Cerebellar nuclear complex (tissue), 1 donor: ENCODE data around the gene ZFY.

ENCODE experiments used
- DNase-seq, 2 experiments: peaks; one replicate each; lab custom pipeline; 2025; lab: John Stamatoyannopoulos, UW

ZFY gene

DNA sequence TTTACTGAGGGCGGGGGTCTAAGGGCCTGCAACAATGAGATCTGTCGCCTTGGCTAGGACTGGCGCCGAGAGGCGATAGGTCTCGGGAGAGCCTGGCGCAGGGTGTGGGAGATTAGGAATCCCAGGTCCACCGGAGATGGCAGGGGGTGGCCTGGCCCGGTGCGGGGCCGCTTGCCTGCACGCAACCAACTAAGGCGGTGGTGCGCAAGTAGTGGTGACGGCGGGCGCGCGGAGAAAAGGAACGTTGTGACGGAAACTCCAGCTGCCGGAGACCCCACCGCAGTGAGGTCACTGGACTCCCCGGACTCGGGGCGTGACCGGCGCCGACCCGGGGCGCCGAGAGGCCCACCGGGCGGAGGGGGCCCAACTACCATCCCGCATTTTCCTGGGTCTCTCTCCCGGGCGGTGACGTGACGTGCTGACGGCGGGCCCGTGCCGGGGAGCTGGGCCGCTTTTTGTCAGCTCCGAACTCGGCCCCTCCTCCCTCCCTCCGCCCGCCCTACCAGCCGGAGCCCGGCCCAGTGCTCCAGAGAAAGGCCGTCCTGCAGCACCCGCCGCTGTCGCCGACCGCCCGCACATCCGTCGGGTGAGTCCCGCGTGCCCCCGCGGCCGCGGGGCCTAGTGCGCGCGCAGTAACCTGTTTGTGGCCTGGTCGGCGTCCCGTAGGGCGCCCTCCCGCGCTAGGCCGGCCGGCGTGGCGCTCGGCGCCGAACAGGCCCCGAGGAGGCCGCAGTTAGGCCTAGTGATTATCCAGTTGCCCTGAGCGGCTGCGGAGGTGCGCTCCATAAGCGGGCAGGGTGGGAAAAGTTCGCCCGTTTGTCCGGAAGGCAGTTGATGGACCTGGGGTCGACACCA is at the start of gene ZFY:
Gene ZFY, plus strand, starts transcription at position 521 of the 855 bp plus-strand sequence. CDS start 18,556 bp downstream, outside the sequence.
- DNase-seq = no peak

- DNase-seq = no peak
Observed at GRCh38 chrY:2885880-2886279, 49.3 kb upstream of the ZFY start.

DNA sequence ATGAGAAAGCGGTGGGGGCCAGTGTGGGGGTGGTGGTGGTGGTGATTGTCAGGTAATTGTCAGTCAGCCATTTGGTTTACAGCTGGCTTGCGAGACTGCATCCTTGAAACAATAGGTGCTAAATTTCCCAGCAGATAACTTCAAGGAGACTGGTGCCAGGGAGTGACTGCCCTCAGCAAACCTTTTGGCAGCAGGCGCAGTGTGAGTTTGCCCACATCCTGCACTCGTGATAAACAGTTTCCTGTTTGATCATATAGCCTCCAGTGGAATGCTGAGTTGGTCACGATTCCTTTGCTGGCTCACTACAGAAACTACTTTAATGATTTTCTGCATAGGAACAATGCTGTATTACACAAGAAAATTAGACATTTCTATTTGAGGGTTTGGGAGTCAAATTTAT is 47.8 kb upstream of the ZFY start:
- no peak for DNase-seq

- no peak for DNase-seq
Observed at GRCh38 chrY:2887955-2888354, 47.2 kb upstream of the ZFY start.

- DNase-seq = no peak
Observed at GRCh38 chrY:2893471-2893870, 41.7 kb upstream of the ZFY start.

DNA sequence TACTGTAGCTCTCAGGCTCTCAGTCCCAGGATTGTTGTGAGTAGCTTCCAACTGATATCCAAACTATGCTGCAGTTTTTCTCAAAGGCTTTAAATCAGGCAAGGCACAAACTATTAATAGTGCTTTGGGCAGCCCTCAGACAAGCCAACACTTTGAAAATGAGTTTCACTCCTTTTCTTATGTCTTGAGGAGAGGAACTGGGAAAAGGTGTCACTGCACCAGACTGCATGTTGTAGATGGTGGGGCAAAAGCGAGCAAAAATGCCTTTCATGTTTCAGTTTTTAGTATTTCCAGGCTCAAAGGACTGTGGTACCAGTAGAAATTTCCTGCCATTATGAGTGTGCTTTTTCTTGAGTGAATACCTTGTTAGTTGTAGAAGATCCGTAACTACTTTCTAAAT is 39.1 kb upstream of the ZFY start:
- no peak for DNase-seq

GRCh38 chrY:2907356-2907755 is 27.8 kb upstream of the ZFY start:
- DNase-seq = no peak

- DNase-seq = no peak
Observed at GRCh38 chrY:2913066-2913815, 21.9 kb upstream of the ZFY start.

GRCh38 chrY:2934078-2934477 is 1.1 kb upstream of the ZFY start:
- no peak for DNase-seq

DNA sequence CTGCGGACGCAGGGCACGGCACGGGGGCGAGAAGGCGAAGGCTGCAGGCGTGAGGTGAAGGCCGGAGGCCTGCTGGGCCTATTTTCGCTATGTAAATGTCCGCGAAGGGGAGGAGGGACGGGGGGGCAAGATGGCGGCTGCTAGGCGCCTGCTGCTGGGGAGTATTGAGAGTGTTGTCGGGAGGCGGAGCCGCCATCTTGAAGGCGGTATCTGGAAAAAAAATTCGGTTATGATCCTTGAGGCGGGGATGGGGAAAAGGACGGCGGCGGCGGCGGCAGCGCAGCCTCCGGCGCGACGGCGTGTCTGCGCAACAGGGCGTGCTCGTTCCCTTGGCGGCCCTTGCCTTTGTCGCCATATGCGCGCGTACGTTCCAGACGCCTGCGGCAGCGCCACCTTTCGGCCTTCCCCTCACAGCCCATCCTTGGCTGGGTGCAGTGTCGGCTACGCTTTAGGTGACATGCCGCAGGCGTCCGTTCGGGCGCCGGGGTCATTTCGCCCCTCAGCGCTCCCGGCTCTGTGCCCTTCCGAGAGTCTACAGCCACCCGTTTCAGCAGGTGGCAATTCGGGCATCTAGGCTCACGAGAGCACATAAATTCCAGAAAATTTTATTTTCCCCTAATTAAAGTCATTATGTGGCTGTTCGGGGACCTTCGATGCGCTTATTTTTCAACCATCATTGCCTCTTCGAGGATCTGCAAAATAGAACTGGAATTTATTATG is 695 bp downstream of the ZFY start:
- no peak for DNase-seq

DNA sequence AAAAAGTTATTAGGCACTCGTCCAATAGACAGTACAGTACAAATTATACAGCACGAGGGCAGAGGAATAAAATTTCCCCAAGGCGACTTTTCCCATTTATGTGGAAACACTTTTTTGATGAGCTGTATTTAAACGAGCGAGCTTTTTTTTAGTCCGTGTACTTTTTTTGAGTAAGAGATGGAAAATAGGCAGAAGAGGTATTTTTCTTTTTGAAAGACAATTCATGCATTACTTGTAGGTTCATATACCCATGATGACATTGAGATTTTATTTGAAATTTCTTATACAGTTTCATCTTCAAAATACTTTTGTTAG is 1.2 kb downstream of the ZFY start:
- DNase-seq = no peak

DNA sequence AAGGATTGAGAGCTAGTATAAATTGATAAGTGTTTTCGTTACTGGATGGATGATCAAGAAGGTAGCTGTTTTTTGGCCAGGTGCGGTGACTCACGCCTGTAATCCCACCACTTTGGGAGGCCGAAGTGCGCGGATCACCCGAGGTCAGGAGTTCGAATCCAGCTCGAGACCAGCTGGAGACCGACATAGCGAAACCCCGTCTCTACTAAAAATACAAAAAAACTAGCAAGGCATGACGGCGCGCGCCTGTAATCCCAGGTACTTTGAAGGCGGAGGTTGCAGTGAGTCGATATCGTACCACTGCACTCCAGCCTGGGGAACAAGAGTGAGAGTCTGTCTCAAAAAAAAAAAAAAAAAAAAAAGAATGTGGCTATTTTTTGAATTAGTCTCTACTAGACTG is 2.0 kb downstream of the ZFY start:
- DNase-seq = no peak

DNA sequence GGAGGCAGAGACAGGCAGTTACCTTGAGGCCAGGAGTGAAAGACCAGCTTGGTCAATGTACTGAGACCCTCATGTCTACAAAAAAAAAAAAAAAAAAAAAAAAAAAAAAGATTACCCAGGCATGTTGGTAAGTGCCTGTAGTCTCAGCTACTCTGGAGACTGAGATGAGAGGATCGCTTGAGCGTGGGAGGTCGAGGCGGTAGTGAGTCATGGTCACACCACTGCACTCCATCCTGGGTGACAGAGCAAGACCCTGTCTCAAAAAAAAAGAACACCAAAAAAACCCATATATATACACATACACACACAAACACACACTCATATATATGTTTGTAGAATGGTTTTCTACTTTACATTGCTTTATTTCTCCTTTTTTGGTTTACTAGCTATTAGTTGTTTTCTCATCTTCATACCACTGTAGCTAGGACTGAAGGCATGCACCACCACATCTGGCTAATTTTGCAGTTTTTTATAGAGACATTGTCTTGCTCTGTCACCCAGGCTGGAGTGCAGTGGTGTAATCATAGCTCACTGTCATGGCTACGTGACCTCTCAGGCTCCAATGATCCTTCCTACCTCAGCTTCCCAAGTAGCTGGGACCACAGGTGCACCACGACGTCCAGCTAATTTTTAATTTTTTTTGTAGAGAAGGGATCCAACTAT is 14.5 kb downstream of the ZFY start:
- no peak for DNase-seq

DNA sequence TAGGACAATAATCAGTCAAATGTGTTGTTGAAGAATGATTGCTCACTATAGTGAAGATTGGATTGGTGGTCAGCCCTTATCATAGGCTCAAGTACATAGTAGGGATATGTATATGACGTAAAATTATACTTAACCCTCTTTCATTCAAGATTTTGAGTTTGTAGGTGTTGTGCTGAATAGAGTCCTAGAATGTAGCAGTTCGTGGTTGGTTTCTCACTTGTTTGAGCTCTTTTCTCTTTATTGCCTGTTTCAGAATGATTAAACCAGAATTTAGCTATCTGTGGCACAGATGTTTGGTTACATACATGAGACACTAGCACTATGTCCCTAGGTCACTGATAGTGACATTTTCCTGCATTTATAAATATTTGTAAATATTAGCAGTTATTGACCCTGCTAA is 15.5 kb downstream of the ZFY start:
- DNase-seq = no peak

GRCh38 chrY:2952912-2953311 is 17.7 kb downstream of the ZFY start:
- DNase-seq = no peak

- no peak for DNase-seq
Observed at GRCh38 chrY:2954735-2955134, 19.6 kb downstream of the ZFY start.

DNA sequence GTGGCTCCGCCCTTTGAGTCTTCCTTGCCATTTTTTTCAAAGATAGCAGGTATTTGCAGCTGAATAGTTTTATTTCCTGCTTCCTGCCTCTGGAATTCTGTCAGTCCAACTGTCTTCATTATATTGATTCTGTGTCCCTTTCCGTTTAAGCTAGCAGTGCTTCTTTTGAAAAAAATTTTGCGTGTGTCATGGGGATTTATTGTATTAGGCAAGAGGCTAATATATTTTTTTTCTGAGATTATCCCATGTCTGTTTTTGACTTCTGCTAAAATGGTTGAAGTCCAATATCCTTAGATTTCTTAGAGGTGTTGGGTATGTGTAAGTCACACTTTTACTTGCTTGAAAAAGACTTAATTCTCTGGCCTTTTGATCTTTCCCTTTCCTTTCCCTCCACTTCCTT is 20.4 kb downstream of the ZFY start:
- no peak for DNase-seq

DNA sequence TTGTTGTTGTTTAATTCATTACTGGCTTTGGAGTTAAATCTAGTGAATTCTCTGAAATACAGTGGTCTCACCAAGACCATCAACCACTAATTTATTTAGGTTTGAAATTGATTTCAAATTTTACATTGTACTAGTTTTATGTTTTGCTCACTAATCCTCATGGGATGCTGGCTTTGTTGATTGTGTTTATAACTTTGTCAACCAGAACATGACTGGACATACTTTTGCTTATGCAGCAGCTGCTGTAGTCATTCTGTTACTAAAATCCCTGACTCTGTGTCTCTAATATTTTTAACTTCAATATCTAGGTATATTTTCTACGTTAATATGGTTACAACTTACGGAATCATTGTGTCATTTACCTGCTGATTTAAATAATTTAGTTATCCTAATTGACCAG is 26.9 kb downstream of the ZFY start:
- no peak for DNase-seq

- no peak for DNase-seq
Observed at GRCh38 chrY:2964814-2965213, 29.6 kb downstream of the ZFY start.

GRCh38 chrY:2965629-2966028 is 30.4 kb downstream of the ZFY start:
- no peak for DNase-seq

DNA sequence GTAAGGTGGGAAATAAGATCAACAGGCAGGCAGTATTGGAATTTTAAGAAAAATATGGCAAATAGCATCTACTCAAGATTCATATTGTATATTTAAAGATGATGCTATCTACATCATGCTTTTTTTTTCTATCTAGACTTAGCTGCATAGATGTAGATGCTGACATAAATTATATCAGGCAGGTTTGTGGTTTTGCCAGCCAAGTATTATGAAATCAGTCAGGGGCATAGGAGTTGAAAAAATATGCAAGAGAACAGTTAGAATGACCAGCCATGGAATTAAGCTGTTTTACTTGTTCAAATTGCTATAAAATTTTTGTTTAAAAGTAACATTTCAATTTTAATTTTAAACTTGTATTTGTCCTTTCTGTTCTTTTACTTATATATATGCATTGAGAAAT is 34.4 kb downstream of the ZFY start:
- DNase-seq = no peak

DNA sequence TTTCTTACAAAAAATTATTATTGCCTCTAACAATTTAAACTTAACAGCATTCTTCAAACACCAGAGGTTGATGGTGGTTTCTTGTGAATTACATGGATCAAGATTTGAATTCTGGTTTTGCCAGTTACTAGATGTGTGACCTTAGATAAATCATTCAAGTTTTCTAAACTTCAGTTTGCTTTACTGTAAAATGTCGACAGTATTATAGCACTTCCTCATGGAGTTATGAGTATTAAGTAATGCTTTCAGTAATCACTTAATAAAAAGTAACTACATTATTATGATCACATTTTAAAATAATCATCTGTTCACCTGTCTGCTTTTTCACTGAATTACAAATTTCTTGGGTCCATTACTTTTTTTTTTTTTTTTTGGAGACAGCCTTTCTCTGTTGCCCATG is 37.5 kb downstream of the ZFY start:
- DNase-seq = no peak
